NCI-H1417 (cell line): ENCODE results near the gene NTN1.

Source experiments
- DNase-seq, 3 experiments: peaks; one replicate each; lab custom pipeline; 2025; lab: John Stamatoyannopoulos, UW

Gene NTN1

GRCh38 chr17:9192010-9192409 is 170.7 kb downstream of the NTN1 start:
- no peak for DNase-seq

DNA sequence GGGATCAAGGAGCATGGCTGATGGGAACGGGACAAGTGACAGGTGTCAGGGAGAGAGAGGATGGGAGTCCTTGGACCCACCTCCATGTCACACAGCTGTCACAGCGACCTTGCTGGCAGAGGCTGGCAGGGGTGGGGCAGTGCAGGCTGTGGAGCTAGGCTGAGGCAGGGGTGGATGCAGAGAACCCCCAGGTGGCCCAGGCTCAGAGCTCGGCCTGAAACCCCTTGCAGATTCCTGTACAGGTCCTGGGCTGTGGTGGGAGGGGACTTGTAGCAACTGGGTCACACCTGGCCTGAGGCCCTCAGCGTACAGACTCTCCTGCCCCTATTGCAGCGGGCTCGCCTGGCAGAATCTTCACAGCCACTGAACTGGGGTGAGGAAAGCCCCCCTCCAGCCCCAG is 174.1 kb downstream of the NTN1 start:
- DNase-seq = no peak

DNA sequence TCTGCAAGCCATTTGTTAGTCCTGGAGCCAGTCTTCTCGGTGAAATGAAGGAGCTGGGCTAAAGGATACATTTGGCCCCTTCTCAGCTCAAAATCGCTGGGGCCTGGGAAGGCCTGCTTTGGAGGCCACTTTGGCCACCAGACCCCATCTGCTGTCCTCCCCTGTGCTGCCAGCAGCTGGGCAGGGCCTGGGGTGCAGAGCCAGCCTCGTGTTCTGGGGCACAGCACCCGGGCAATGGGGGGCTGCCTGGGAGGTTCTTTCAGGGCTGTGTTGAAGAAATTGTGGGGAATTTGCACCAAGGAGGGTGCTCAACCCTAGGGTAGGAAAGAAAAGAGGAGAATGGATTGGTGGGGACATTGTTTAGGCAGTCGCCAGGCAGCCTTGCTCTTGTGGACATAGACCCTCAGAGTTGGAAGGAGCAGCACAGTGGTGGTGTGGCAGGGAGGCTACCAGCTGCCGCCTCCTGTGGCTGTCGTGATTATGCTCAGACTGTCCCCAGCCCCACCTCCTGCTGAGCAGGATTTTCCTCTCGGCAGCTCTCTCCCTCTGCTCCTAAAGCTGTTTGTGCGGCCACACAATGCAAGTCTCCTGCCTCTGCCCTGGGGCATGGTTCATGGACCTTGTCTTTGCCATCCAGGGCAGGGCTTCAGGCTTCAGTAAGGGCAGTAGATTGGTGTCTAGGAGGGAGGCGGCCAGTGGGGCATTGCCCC is 174.8 kb downstream of the NTN1 start:
- peak in 2 of 3 experiments; percentile 46 to 83 for DNase-seq

DNA sequence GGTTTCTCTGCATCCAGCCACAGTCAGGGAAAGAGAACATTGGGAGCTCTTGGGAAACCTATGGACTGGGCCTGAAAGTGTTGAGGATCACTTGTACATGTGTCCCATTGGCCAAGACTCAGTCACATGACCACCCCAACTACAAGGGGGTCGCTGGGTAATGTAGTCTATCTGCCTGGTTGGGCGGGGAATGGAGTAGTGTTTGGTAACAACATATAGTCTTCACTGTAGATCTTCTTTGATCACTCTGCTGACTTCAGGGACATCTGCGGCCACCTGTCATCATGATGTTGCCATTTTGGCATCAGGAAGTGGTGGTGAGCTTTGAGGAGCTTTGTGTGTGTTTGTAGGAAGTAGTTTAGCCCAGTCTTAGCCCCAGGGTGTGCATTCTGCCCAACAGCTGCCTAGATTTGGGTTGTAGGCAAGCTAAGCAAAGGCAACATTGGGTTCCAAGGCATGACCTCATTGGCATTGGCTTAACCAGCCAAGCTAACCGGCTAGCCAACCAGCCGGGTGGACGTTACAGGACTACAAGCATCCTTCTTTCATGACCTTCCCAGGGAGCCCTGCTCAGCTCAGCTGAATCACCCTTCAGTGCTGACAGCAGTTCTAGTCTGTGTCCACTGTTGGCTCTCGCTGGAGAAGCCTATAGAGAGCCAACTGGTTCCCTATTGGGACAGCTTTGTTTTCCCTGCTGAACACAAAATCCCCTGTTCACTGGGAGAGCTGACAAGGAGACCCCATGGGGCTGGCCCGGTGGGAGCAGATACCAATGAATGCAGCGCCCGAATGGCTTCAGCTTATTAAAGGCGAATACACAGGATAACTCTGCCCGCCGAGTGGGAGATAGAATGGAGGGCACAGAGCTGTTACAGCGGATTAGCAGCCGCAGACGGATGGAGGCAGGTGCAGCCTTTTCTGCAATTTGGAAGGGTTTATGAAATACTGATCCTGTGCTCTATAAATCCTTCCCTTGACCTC is 178.6 kb downstream of the NTN1 start:
- no peak for DNase-seq

GRCh38 chr17:9200699-9201359 is 179.5 kb downstream of the NTN1 start:
- DNase-seq = no peak

GRCh38 chr17:9202532-9202931 is 181.2 kb downstream of the NTN1 start:
- DNase-seq = no peak

- no peak for DNase-seq
Measured at GRCh38 chr17:9203771-9204425, 182.6 kb downstream of the NTN1 start.

DNA sequence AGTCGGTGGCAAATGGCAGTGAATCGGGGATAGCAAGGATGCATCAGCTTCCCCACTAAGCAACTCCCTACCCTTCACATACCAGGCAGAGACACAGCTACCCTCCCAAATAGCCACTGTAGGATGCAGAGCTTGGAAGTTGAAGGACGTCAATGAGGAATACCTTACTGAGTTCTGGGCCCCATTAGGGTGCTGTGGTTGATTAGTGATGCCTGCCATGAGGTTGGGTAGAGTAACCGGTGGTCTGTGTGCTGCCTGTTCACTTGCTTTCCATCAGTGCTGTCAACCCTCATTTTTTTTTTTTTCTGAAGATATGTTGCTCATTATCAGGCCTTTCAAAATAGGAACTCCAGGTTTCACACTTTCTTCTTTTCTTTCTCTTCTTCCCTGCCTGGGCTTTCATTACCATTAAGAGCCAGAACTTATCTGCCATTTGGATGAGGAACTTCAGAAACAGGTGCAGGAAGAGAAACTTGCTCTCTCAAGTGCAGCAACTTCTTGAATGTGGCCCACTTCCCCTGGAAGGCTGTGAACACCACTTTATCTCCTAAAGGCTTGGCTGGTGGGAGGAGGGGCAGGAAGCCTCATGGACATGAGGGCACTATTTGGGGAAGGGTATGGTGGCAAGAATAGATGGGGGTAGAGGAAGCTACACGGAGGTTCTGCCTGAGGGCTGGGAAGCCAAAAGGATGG is 183.5 kb downstream of the NTN1 start:
- DNase-seq = no peak

DNA sequence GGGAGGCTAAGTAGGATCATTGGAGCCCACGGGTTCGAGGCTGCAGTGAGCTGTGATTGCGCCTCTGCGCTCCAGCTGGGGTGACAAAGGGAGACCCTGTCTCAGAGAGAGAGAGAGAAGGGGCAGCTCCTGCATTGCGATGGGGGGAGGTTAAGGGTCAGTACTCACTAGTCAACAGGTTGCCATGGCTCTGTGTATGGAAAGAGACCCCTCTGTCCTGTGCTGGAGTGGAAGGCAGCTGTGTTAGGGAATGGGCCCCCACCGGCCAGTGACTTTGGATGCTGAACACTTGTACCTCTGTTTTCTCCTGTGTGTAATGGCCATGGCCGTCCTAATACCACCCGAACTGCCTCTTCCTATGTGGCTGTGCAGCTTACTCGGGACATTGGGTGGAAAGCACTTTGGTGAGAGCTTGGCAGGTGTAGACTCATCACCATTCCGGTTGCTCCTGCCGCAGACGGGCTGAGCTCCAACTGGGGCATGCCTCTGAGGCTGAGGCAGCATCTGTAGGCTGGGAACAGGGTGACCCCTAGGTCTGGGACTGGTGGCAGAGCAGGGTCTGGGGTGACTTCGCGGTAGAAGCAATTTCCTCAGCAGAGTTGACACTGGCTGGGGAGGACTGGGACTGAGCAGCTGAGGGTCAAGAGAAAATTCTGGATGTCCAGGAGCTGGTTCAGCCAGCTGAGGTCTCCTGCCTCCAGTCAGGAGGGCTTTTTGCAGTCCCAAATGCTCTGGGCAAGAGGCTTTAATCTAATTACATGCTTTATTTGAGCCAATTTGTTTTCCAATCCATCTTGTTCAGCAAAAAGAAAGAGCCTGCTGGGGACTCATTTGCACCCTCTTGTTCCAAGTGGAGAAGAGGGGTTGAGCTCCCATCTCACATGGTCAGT is 184.5 kb downstream of the NTN1 start:
- no peak for DNase-seq

DNA sequence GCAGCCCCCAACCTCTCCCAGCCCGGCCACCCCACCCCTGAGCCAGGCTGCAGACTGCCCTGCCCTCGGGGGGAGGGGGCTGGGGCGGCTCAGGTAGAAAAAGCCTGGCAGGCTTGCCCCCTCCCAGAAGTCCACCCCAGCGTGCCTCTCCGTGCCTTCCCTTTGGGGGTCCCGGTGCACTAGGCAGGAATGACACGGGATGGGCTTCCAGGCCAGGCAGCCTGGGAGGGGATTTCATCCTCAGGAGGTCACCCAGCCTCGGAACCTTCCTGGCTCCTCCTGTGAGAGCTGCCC is 185.0 kb downstream of the NTN1 start:
- DNase-seq = no peak

- no peak for DNase-seq
Measured at GRCh38 chr17:9206741-9207332, 185.5 kb downstream of the NTN1 start.

DNA sequence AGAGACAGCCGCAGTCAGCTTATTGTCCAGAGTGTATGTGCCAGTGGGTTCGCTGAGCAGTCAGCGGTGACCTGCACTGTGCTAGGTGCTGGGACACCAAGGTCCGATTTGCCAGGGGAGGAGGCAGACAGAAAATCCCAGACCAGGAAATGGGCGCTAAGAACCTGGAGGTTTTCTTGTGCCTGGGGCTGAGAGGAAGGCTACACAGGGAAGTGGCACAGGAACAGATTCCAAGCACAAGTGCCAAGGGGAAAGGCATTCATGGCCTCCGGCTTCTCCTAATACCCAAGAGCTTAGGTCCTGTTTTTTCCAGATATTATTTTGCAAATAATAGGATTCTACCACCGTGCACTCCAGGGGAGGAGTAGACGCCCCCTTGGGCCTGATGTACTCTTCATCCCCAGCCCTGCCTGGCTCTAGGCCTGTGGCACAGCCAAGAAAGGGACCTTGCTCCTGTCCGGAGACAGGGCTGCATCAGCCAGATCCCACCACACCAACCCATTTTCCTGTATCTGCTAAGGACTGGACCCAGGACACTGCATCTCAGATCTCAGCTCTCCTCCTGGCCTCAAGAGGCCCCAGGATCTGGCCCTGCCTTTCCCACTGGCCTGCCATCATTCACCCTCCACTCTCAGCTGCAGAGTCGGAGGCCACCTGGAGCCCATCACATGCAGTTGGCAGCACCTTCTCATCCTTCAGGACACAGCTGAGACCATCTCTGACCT is 187.2 kb downstream of the NTN1 start:
- DNase-seq = no peak

DNA sequence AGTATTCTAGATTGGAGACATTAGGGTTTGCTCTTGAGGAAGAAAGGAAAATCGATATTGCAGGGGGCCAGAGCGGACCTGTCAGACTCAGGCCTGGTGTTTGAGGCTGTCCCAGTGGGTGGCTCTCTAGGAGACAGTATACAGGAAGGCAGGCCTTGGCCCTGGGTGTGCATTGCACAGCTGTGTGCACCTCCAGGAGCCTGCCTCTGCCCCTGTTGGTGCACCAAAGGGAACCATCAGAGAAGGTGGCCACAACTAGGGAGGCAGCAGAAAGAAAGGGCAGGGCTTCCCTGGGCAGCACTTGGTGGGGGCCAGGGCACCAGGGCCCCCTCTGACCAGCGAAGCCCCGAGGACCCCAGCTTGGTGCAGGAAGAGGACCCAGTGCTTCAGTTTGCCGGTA is 188.0 kb downstream of the NTN1 start:
- DNase-seq = no peak

GRCh38 chr17:9209781-9210370 is 188.6 kb downstream of the NTN1 start:
- no peak for DNase-seq

- peak in 1 of 3 experiments; percentile 9 for DNase-seq
Measured at GRCh38 chr17:9211133-9211765, 189.9 kb downstream of the NTN1 start.

DNA sequence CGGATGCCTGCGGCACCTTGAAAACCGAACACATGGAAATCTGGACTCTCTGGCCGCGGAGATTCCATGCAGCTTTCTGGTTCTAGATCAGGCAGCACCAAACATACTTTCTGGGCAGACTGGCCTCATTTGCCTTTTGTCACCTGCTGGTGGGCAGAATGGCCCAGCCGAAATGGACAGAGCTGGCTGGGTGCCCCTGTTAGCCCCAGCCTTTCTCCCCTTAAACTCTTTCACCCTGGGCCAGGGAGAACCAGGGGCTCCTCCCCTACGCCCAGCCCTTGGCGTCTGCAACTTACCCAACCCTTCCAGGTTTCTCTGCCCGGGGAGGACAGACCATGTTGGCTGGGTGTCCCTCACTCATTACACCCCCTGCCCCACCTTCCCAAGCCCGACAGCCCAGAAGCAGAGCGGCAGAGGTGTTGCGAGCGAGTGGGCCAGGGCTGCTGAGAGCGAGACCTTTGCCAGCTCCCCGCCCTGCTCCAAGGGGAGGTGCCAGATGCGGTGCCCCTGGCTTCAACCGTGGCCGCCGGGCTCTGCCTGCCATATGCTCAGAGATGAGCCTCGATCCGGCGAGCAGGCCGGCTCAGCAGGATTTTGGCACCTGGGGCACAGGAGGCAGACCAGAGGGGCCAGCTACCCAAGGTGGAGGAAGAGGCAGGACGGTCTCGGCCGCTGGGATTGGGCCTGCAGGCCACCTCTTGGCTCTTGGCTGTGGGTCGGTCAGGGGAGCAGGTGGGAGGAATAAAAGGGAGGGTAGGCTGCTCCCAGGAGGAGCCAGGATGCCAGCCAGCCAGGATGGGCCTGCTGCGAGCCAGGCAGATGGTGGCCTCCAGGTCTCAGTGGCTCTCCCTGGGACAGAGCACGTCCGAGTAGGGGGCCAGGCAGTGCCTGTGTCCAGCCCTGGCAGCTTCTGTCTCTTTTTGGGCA is 191.3 kb downstream of the NTN1 start:
- DNase-seq = no peak

- no peak for DNase-seq
Measured at GRCh38 chr17:9213303-9213640, 192.0 kb downstream of the NTN1 start.

- no peak for DNase-seq
Measured at GRCh38 chr17:9215465-9215864, 194.2 kb downstream of the NTN1 start.
